ENCODE results near the gene CDC42SE2. TPM values are rescaled to one million over a fixed set of nuclear protein-coding genes. Genes with fewer than 3 reads are reported as not detected.

The CDC42SE2 gene
- 32.5 and 34.3 TPM in 2 replicates for total RNA-seq

GRCh38 chr5:131263648-131264450, at the start of gene CDC42SE2:
Gene CDC42SE2, plus strand, starts transcription at chr5:131264053. Its CDS starts 95,441 bp downstream, at chr5:131359494.

Other genes with a start within 250 kb of the CDC42SE2 start
- gene HINT1, start 98.8 kb upstream of the CDC42SE2 start, total RNA-seq = 222 and 261 TPM in 2 replicates
- gene LYRM7, start 93.1 kb upstream of the CDC42SE2 start, total RNA-seq = 5.8 TPM in 2 replicates